Activated CD4-positive, alpha-beta T cell treated with anti-CD3 and anti-CD28 coated beads for 48 hours (primary cell): Measurements from ENCODE around the gene CALN1.
"Not testable (repeated sequence)": the region's sequence is repeated elsewhere in the genome, so short reads cannot be mapped to it uniquely, and the experiment has no call there.

ENCODE experiments used
- DNase-seq: peaks from one replicate; pipeline ENCODE4 v3.0.0-alpha.2; 2020

CALN1 gene

DNA sequence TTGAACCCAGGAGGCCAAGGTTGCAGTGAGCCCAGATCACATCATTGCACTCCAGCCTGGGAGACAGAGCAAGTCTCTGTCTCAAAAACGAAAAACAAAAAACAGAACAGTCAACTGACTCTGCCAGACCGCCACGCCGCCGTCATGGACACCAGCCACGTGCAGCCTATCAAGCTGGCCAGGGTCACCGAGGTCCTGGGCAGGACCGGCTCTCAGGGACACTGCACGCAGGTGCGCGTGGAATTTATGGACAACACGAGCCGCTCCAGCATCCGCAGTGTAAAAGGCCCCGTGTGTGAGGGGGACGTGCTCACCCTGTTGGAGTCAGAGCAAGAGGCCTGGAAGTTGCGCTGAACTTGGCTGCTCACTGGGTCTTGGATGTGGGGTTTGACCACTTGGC, 470.0 kb downstream of the CALN1 start:
- DNase-seq, result no peak

GRCh38 chr7:71937840-71938371, 474.2 kb downstream of the CALN1 start:
- DNase-seq, result no peak

DNA sequence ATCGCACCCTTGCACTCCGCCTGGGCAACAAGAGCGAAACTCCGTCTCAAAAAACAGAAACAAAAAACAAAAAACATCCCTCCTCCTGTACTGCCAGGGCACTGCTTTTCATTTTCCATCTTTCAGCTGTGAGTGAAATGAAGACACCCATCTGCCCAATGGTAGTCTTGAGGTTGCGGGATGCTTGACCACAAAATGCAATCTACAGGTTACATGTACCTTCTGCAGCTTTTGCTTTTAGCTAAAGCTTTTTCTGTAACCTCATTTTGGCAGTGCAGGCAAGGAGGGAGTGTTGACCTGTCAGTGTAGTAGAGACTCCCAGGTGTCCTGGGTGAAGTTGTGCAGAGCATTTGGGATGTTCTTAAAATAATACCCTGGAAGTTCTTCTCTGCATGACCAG, 476.5 kb downstream of the CALN1 start:
- no peak for DNase-seq

GRCh38 chr7:71933426-71933825, 478.7 kb downstream of the CALN1 start:
- DNase-seq, result no peak

DNA sequence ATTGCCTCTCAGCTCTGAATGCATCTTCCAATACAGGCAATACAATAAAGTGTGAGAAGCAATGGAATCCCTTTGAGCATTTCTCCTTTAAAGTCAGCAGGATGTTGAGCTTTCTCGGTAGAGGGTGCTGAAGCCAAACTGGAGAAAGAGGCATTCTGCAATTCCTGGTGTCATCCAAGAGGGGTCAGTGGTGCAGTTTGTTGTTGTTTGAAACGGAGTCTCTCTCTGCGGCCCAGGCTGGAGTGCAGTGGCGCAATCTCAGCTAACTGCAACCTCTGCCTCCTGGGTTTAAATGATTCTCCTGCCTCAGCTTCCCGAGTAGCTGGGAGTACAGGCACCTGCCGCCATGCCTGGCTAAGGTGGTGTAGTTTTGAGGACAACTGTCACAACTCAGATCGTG, 486.5 kb downstream of the CALN1 start:
- DNase-seq, result no peak

DNA sequence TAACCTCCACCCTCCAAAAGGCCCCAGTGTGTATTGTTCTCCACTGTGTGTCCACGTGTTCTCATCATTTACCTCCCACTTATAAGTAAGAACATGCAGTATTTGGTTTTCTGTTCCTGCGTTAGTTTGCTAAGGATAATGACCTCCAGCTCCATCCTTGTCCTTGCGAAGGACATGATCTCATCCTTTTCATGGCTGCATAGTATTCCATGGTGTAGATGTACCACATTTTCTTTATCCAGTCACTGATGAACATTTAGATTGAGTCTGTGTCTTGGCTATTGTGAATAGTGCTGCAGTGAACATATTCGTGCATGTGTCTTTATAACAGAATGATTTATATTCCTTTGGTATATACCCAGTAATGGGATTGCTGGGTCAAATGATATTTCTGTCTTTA, 497.9 kb downstream of the CALN1 start:
- DNase-seq, result not testable (repeated sequence)

DNA sequence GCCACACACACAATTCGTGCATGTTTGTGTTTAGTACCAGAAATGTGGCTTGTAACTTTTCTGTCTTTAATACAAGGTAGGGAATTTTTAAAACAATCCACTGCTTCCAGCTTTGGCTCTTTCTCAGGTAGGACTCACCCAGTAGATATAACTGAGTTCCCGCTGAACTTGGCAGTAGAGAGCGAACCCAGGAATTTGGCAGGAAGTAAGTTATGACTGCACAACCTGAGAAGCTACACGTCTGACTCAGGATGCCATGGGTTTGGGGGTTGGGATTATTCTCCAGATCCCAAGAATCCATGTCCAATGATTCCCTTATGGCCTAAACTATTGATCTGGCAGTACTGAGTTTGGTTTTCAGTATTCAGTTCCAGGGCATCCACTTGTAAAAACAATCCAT, 499.7 kb downstream of the CALN1 start:
- no peak for DNase-seq

GRCh38 chr7:71911051-71911450, 501.1 kb downstream of the CALN1 start:
- no peak for DNase-seq

- no peak for DNase-seq
Observed at GRCh38 chr7:71905821-71906220, 506.3 kb downstream of the CALN1 start.

DNA sequence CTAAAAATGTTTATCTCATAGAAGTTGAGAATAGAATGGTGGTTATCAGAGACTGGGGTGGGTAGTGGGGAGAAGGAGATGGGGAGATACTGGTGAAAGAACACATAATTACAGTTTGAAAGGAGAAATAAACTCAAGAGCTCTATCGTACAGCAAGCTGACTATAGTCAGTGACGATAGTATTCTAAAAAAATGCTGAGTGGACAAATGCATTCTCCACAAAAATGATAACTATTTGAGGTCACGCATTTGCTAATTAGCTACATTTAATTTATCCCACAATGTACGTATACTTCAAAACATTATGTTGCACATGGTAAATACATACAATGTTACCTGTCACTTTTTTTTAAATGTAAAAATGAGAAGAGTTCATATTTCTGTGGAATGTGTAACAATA, 507.7 kb downstream of the CALN1 start:
- no peak for DNase-seq

DNA sequence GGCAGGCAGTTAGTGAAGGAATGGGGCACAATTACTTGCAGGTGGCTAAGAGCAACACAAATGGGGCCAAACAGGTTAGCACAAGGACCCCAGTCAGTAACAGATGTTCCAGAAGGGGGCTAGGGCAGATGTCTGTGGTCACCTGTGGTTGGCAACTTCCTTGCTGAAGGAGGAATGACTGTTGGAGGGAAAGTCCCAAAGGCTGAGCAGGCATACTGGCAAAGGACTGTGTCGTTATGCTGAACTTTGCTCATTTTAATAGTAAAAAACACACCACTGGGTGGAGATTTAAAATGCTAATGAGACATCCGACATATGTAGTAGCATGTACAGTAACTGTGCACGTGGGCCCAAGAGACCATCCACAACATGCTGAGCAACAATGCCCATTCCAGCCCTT, 511.6 kb downstream of the CALN1 start:
- no peak for DNase-seq

DNA sequence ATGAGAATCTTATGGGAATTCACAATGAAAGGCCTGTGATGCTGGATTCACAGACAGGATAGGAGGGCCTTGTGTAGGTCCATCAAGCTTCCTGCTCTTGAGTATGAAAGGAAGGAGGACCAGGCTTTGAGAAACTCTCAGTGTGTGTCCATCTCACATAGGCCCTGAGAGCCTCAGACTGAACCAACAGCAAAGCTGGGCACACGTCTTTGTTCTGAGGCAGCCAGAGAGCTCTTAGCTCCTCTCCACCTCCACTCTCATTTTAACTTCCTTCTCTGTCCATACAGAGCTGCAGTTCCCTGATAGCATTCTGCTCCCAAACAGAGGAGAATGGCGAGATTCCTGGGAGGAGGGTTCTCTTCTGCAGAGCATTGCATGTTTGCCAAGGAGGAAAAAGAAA, 515.6 kb downstream of the CALN1 start:
- no peak for DNase-seq

- DNase-seq, result no peak
Observed at GRCh38 chr7:71886046-71886445, 526.1 kb downstream of the CALN1 start.

DNA sequence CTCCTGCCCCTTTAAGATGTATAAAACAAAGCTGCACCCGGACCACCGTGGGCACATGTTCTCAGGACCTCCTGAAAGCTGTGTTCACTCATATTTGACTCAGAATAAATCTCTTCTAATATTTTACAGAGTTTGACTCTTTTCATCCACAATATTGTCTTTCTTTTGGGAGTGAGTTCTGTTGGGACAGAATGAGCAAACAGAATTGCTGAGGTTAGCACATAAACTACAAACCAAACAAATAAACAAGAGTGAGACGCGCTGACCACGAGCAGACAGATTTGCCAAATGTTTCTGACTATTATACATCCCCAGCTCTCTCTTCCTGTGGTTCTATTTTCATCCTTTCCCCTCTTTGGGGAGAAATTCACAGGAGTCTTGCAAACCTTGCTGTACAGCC, 526.7 kb downstream of the CALN1 start:
- DNase-seq, result no peak

DNA sequence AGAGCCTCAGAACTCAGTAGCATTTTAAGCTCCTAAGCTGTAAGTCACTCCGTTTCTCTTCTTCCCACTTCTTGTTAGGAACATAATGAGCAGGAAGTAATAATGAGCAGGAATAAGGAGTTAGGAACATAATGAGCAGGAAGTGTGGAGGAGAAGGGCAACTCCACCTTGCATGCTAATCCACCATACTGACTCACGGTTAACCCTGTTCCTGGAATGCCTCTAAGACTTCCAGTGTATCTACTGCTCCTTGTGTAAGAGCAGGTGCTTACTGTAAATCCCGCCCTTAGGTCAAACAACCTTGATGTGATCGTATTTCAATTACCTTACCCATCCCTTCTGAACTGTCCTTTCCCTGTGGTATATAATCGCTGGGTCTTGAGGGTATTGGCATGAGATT, 528.7 kb downstream of the CALN1 start:
- DNase-seq, result no peak

DNA sequence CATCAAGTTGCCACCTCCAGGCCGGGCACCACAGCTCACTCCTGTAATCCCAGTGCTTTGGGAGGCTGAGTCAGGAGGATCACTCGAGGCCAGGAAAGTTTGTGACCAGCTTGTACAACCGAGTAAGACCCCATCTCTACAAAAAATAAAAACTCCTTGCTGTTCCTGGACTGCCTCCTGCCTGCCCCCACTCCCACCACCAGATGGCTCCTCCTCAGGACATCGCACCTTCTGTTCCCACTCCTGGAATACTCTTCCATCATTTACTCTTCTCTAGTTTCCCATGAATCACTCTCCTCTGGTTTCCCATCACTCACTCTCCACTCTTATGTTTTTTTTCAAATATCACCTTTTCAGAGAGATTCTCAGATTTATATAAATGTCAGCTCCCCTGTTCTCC, 540.7 kb downstream of the CALN1 start:
- no peak for DNase-seq

DNA sequence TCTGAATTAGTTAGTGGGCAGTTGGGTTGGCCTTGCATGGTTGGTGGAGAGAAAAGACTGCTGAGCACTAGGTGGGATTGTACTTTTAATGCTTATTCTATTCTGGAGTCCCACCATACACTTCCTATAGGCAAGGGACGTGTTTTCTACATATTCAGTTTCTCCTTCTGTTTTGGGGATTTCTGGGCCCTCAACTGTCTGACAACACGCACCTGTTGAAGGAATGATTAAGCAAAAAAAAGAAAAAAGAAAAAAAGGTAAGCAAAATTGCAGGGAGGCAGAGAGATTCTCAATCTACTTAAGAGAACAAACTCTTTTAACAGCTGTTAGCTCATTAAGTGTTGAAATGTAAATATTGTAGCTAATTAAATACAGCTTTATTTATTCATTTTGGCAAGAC, 541.3 kb downstream of the CALN1 start:
- DNase-seq, result no peak

GRCh38 chr7:71868797-71869196, 543.3 kb downstream of the CALN1 start:
- DNase-seq, result peak; percentile 3

DNA sequence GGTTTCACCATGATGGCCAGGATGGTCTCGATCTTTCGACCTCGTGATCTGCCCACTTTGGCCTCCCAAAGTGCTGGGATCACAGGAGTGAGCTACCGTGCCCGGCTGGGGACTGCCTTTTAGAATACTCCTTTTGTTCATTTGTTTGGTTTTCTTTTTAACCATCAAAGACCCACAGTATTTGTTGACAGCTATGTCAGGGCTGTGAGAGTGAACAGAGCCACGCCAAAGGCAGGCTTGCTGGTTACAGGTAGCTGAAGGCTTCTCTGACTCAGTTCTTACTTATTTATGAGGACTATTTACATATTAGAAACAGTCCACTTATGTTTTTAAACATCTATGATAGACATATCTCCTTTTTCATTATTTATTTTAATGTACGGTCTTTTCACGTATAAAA, 544.5 kb downstream of the CALN1 start:
- no peak for DNase-seq

DNA sequence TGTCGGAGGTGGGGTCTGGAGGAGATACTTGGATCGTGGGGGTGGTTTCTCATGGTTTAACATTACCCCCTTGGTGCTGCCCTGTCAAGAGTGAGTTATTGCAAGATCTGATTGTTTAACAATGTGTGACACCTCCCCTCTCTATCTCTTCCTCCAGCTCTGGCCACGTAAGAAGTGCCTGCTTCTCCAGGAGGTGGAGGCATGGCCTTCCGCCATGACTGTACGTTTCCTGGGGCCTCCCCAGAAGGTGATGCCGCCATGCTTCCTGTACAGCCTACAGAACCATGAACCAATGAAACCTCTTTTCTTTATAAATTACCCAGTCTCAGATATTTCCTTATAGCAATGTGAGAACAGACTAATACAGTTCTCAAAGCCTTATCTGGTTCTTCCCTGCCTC, 547.0 kb downstream of the CALN1 start:
- no peak for DNase-seq

- no peak for DNase-seq
Observed at GRCh38 chr7:71864130-71864529, 548.0 kb downstream of the CALN1 start.

DNA sequence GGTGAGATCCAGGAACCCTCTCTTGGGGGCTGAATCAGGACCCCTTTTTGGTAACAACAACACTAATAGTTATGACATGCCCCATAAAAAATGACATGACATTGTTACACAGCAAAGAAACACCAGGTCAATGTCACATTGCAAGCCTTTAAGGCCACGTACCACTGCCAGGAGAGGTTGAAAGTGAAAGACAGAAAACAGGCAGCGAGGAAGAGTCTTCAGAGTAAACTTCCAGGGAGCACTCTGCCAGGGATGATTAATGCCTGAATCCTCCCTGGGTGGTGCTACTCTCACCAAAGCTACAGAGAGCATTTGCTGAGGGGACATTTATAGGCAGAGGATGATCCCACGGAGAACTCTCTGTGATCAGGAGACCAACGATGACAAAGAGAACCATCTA, 551.6 kb downstream of the CALN1 start:
- DNase-seq, result no peak

DNA sequence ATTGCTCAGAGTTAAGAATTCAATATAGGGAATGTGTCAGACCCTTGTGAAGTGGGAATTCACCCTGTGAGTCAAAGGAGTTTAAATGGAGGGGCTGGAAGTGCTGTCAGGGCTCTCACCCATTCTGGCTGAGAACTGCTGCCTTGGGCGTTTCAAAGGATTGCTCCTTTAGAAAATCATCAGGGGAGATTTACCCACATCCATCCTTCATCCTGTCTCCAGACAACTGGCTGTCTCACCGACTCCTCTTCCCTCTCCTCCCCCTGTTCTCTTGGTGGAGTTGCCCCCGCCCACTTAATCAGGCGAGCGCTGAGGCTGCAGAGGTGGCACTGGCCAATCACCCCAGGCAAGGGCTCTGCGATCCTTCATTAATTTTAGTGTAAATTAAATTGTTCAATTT, 554.8 kb downstream of the CALN1 start:
- DNase-seq, result no peak

- no peak for DNase-seq
Observed at GRCh38 chr7:71854546-71855397, 557.4 kb downstream of the CALN1 start.
